Non-pigmented ciliary epithelial cell (primary cell): Measurements from ENCODE around the gene OSBPL9.
A peak's percentile ranks its signal among the peaks of the same experiment; 100 is the strongest.
"Not testable (repeated sequence)": the region's sequence is repeated elsewhere in the genome, so short reads cannot be mapped to it uniquely, and the experiment has no call there.

Experiments used
- DNase-seq: peaks from one replicate; pipeline ENCODE4 v3.0.0-alpha.2; 2010; ENCODE audit warnings: low read depth

Gene OSBPL9

GRCh38 chr1:51636764-51637522 lies 20.1 kb downstream of the OSBPL9 start:
- peak; percentile 69 for DNase-seq

- no peak for DNase-seq
Measured at GRCh38 chr1:51638350-51638749, 21.5 kb downstream of the OSBPL9 start.

- no peak for DNase-seq
Measured at GRCh38 chr1:51639694-51640093, 22.8 kb downstream of the OSBPL9 start.

- DNase-seq: no peak
Measured at GRCh38 chr1:51641096-51641495, 24.2 kb downstream of the OSBPL9 start.

- DNase-seq: peak; percentile 71
Measured at GRCh38 chr1:51642739-51643142, 25.8 kb downstream of the OSBPL9 start.

GRCh38 chr1:51643362-51643761 lies 26.5 kb downstream of the OSBPL9 start:
- no peak for DNase-seq

GRCh38 chr1:51644020-51644419 lies 27.1 kb downstream of the OSBPL9 start:
- no peak for DNase-seq

- peak; percentile 63 for DNase-seq
Measured at GRCh38 chr1:51644533-51645197, 27.8 kb downstream of the OSBPL9 start.

- not testable (repeated sequence) for DNase-seq
Measured at GRCh38 chr1:51646592-51646991, 29.7 kb downstream of the OSBPL9 start.

- DNase-seq: no peak
Measured at GRCh38 chr1:51648180-51649109, 31.6 kb downstream of the OSBPL9 start.

- no peak for DNase-seq
Measured at GRCh38 chr1:51649593-51650091, 32.8 kb downstream of the OSBPL9 start.

- DNase-seq: no peak
Measured at GRCh38 chr1:51650198-51650597, 33.3 kb downstream of the OSBPL9 start.

GRCh38 chr1:51651552-51651942 lies 34.7 kb downstream of the OSBPL9 start:
- DNase-seq: no peak

- DNase-seq: no peak
Measured at GRCh38 chr1:51652599-51652998, 35.7 kb downstream of the OSBPL9 start.

GRCh38 chr1:51653127-51653526 lies 36.2 kb downstream of the OSBPL9 start:
- no peak for DNase-seq

- no peak for DNase-seq
Measured at GRCh38 chr1:51654000-51654399, 37.1 kb downstream of the OSBPL9 start.

GRCh38 chr1:51656374-51656773 lies 39.5 kb downstream of the OSBPL9 start:
- DNase-seq: no peak

GRCh38 chr1:51660580-51660979 lies 43.7 kb downstream of the OSBPL9 start:
- no peak for DNase-seq

- peak; percentile 82 for DNase-seq
Measured at GRCh38 chr1:51661081-51661518, 44.2 kb downstream of the OSBPL9 start.

- no peak for DNase-seq
Measured at GRCh38 chr1:51663105-51663504, 46.2 kb downstream of the OSBPL9 start.

GRCh38 chr1:51663721-51664120 lies 46.8 kb downstream of the OSBPL9 start:
- no peak for DNase-seq
